ENCODE results near the gene CUEDC2.

Gene CUEDC2

DNA sequence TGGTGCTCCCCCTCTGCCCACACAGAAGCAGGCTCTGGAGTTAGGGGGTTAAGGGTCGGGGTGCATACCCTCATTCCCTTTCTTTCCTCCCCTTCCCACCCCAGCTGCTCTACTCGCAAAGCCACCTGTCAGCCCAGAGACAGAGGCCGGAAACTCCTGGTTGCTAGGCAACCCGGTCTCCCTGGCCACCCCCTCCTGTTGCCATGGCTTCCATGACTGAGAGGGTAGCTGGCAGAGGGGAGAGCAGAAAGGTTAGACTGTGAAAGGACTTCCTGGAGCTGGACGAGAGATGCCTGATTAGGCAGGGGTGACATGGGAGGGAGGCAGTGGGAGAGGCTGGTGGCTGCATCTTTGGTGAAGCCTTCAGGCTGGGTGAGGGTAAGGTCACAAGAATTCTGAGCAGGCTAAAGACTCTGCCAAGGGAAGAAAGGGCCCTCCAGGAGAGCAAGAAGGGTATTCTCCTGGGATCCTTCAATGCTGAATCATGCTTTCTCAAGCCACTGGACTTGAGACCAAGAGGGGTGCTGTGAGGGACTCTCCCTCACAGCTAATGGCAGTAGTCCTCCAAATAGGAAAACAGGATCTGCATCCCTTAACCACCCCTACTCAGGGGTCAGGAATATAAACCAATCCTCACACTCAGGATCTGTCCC is 19.2 kb downstream of the CUEDC2 start:
- no peak overlapping the region for H3K27ac ChIP-seq
- no peak for DNase-seq (ENCODE audit: low spot score)
- H3K4me3 ChIP-seq: no peak overlapping the region
- TF ChIP-seq, protein P1, sequence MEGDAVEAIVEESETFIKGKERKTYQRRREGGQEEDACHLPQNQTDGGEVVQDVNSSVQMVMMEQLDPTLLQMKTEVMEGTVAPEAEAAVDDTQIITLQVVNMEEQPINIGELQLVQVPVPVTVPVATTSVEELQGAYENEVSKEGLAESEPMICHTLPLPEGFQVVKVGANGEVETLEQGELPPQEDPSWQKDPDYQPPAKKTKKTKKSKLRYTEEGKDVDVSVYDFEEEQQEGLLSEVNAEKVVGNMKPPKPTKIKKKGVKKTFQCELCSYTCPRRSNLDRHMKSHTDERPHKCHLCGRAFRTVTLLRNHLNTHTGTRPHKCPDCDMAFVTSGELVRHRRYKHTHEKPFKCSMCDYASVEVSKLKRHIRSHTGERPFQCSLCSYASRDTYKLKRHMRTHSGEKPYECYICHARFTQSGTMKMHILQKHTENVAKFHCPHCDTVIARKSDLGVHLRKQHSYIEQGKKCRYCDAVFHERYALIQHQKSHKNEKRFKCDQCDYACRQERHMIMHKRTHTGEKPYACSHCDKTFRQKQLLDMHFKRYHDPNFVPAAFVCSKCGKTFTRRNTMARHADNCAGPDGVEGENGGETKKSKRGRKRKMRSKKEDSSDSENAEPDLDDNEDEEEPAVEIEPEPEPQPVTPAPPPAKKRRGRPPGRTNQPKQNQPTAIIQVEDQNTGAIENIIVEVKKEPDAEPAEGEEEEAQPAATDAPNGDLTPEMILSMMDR (IDR thresholded peaks at IDR 0.05): no peak

DNA sequence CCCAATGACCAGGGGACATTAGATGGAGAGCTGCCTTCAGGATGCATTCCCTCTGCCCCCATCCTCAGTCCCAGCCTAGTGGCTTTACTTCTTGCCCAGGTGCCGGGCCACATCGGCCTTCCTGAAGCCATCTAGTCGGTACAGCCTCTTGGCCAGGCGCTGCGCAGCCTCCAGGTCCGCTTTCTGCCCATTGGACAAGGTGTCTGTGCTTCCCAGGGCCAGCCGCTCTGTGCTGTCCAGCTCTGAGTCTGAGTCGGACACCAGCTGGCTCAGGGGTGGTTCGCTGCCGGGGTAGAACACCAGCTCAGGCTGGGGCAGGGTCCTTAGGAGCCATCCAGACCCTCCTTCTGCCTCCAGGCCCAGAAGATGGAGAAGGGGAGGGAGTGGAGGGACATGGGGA is 20.1 kb downstream of the CUEDC2 start:
- DNase-seq (ENCODE audit: low spot score): no peak
- TF ChIP-seq, protein P1 (IDR thresholded peaks at IDR 0.05): no peak
- Histone ChIP-seq H3K27ac (no peak overlapping the region), H3K4me3 (no peak overlapping the region)

DNA sequence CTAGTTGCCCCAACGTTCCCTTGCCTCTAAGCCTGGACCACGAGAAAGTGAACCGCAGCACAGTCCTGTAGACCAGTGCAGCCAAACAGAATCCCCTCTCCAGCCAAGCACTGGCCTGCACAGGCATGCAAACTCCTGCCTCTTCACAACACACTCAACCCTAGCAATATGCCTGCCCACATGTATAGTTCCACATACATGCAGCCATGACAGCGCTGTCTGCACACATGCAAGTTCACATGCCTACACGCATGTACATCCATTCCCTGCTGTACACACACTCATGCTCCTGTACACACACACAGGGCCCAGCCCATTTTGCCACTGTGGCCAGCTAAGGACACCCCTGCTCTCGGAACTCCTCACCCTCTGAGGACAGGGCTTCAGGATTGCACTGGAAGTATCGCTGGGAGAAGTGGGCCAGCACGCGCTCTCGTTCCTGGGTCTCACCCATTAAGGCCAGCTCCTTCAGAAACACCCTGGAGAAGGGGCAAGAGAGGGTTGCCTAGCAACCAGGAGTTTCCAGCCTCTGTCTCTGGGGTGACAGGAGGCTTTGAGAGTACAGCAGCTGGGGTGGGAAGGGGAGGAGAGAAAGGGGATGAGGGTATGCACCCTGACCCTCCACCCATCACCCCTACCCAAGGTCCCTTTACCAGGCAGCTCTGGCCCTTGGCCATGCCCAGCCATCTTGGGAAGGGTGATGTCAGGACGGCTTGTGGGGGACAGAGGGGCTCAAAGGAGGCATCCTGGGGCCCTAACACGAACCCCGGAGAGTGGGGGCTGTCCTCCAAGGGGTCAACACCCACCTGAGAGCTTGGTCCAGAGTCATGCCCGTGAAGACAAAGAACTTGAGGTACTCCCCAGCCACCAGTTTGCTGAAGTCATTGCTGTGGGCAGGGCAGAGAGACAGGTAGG is 20.8 kb downstream of the CUEDC2 start:
- no peak overlapping the region for H3K27ac ChIP-seq
- TF ChIP-seq, protein P1 (IDR thresholded peaks at IDR 0.05): no peak
- no peak overlapping the region for H3K4me3 ChIP-seq
- no peak for DNase-seq (ENCODE audit: low spot score)

DNA sequence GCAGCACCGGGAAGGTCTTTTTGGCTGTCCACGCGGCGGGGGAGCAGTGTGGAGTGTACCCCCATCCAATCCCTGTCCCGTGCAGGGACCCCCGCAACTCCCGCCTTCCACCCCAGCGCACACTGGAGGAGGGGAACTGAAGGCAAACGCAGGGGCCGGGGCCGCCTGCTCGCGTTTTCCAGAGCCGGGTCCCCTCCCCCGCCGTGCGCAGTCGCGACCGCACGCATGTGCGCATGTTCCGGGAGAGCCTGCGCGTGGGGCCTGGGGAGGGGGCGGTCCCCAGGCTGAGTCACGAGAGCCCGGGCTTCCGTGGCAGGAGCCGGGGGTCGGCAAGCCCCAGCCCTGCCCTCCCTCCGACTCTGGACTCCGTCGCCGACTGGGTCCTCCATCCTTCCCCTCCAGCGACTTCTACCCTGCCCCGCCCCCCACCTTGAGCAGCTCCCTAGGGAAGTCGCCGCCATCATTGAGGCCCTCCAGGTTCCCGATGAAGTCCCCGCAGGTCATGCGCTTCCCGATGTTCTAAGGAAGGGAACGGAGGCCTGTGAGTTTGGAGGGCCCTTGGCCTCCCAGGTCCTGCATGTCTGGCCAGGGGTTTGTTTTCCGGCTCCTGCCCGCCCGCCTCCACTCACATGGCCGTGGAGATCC is 21.8 kb downstream of the CUEDC2 start:
- TF ChIP-seq, protein P1 (IDR thresholded peaks at IDR 0.05): no peak
- no peak for DNase-seq (ENCODE audit: low spot score)
- Histone ChIP-seq H3K4me3 (peak overlapping the region; percentile 52), H3K27ac (no peak overlapping the region)

DNA sequence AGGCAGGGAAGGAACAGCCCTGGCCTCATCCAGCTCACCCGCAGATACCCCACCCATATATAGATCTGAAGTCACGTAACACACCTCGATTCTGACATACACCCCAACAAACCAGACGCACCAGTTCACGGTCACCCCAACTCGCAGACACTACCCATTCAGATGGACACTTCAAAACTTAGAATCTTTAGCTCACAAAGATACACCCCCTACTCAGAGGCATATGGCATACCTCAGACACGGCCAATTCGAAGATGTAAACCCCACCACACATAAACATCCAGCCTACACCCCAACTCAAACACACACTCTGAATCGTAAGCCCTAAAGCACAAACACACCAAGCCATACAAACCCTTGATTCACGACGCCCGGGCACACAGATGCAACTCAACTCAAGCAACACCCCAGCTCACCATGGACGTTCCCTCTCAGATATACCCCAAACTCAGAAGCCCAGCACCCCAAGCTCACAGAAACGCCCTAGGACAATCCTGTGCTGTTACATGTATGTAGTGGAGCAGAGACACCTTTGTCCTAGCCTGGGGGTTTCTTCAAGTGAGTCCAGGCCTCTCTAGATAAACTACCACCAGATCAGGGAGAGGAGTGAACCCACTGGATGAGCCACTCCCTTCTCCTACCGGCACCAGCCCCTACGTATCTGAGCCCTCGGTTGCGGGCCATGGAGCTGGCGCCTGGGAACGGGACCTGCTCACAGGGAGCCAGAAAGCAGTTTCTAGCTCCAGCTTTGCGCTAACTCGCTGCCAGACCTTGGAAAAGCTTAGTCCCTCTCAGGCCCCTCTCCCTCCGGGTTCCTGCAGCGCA is 22.6 kb downstream of the CUEDC2 start:
- TF ChIP-seq, protein P1 (IDR thresholded peaks at IDR 0.05): no peak
- DNase-seq (ENCODE audit: low spot score): no peak
- H3K27ac ChIP-seq: no peak overlapping the region
- peak overlapping the region; percentile 69 for H3K4me3 ChIP-seq

DNA sequence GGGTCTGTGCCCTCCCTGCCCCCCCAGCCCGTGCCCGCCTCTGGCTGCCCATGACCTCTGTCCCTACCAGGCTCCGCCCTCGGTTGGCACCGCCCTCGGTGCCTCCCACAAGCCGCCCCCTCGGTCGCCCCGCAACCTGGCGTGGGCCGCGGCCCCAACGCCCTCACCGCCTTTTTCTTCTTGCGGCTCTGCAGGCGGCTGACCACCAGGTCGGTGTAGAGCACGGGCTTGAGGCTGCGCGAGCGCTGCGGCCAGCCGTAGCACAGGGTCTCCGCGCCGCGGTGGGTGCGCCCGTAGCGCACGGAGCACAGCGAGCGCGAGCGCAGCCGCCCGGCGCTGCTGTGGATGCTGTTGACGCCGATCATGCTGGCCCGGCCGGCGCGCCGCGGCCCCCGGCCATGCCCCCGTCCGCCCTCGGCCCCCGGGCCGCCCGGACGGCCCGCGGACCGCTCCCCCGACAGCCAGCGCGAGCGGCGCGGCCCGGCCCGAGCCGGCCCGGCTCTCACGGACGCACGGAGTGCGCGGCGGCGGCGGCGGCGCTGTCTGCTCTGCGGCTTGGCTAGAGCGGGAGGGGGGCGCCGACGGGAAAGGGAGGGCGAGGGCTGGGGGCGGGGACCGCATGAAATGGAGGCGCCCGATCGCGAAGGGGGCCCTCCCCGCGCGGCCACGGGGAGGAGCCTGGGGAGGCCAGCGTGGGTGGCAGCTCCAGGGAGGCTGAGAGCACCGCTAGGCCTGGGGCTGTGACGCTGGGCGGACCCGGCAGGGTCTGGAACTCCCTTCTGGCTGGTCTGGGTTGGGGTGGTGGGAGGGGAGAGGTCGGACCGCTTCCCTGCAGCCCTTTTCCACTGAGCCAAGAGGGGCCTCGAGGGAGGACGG is 23.4 kb downstream of the CUEDC2 start:
- Histone ChIP-seq H3K4me3 (peak overlapping the region; percentile 69), H3K27ac (no peak overlapping the region)
- DNase-seq (ENCODE audit: low spot score): no peak
- TF ChIP-seq, protein P1 (IDR thresholded peaks at IDR 0.05): no peak

Measured in coronary artery (tissue), 2 donors.